ENCODE results near the gene SLC30A2. TPM values are rescaled to one million over a fixed set of nuclear protein-coding genes. Genes with fewer than 3 reads are reported as not detected.
A peak's percentile ranks its signal among the peaks of the same experiment; 100 is the strongest.

SLC30A2 gene
- total RNA-seq, 2 experiments from 2014 or later: not detected

GRCh38 chr1:26041978-26042377 is 3.9 kb downstream of the SLC30A2 start:
- Mint-ChIP-seq H3K4me1 (peaks cover 2% of the 10 kb centered on the region), H3K4me3 (no peak overlapping the region), H3K27ac (no peak overlapping the region), H3K9me3 (no peaks in the 10 kb centered on the region), H3K36me3 (no peaks in the 10 kb centered on the region), H3K27me3 (peaks cover 35% of the 10 kb centered on the region)
- no peak for ATAC-seq (ENCODE audit: low read depth)
- POLR2A ChIA-PET: interaction anchor here (0.5 kb wide), 1 partner anchor 155 kb away, joined by 4 read pairs; no protein-coding TSS in a partner anchor
- no peak for DNase-seq

GRCh38 chr1:26041401-26041800 is 4.5 kb downstream of the SLC30A2 start:
- peaks cover 29% of the 10 kb centered on the region for H3K27me3 Mint-ChIP-seq
- POLR2A ChIA-PET: no interaction called here
- H3K27ac Mint-ChIP-seq: no peak overlapping the region
- ATAC-seq (ENCODE audit: low read depth) (no peak), DNase-seq (no peak)
- H3K36me3 Mint-ChIP-seq: no peaks in the 10 kb centered on the region
- H3K4me3 Mint-ChIP-seq: no peak overlapping the region
- peaks cover 2% of the 10 kb centered on the region for H3K4me1 Mint-ChIP-seq
- no peaks in the 10 kb centered on the region for H3K9me3 Mint-ChIP-seq

GRCh38 chr1:26038904-26039303 is 7.0 kb downstream of the SLC30A2 start:
- DNase-seq (no peak), ATAC-seq (ENCODE audit: low read depth) (no peak)
- Mint-ChIP-seq H3K27ac (no peak overlapping the region), H3K9me3 (no peaks in the 10 kb centered on the region), H3K4me3 (no peak overlapping the region), H3K27me3 (peaks cover 15% of the 10 kb centered on the region), H3K4me1 (peaks cover 10% of the 10 kb centered on the region), H3K36me3 (no peaks in the 10 kb centered on the region)
- POLR2A ChIA-PET: no interaction called here

- ATAC-seq (ENCODE audit: low read depth) (no peak), DNase-seq (no peak)
- POLR2A ChIA-PET: no interaction called here
- H3K4me3 Mint-ChIP-seq: no peak overlapping the region
- no peaks in the 10 kb centered on the region for H3K36me3 Mint-ChIP-seq
- H3K27ac Mint-ChIP-seq: no peak overlapping the region
- peaks cover 10% of the 10 kb centered on the region for H3K4me1 Mint-ChIP-seq
- peaks cover 13% of the 10 kb centered on the region for H3K27me3 Mint-ChIP-seq
- H3K9me3 Mint-ChIP-seq: no peaks in the 10 kb centered on the region
Measured at GRCh38 chr1:26038477-26038876, 7.4 kb downstream of the SLC30A2 start.

GRCh38 chr1:26037904-26038303 is 8.0 kb downstream of the SLC30A2 start:
- no peaks in the 10 kb centered on the region for H3K36me3 Mint-ChIP-seq
- H3K27ac Mint-ChIP-seq: no peak overlapping the region
- H3K27me3 Mint-ChIP-seq: peaks cover 8% of the 10 kb centered on the region
- POLR2A ChIA-PET: no interaction called here
- no peak overlapping the region for H3K4me3 Mint-ChIP-seq
- DNase-seq (no peak), ATAC-seq (ENCODE audit: low read depth) (no peak)
- no peaks in the 10 kb centered on the region for H3K9me3 Mint-ChIP-seq
- peaks cover 10% of the 10 kb centered on the region for H3K4me1 Mint-ChIP-seq

GRCh38 chr1:26036756-26037281 is 9.1 kb downstream of the SLC30A2 start:
- ATAC-seq (ENCODE audit: low read depth) (no peak), DNase-seq (no peak)
- H3K9me3 Mint-ChIP-seq: no peaks in the 10 kb centered on the region
- peaks cover 11% of the 10 kb centered on the region for H3K27me3 Mint-ChIP-seq
- H3K4me1 Mint-ChIP-seq: peaks cover 10% of the 10 kb centered on the region
- no peaks in the 10 kb centered on the region for H3K36me3 Mint-ChIP-seq
- no peak overlapping the region for H3K27ac Mint-ChIP-seq
- no peak overlapping the region for H3K4me3 Mint-ChIP-seq
- POLR2A ChIA-PET: interaction anchor here (0.6 kb wide), 1 partner anchor 23 kb away, joined by 3 read pairs; no protein-coding TSS in a partner anchor

- Mint-ChIP-seq H3K9me3 (no peaks in the 10 kb centered on the region), H3K27ac (no peak overlapping the region), H3K4me3 (peak overlapping the region; percentile 87), H3K4me1 (peaks cover 10% of the 10 kb centered on the region), H3K27me3 (peaks cover 11% of the 10 kb centered on the region), H3K36me3 (no peaks in the 10 kb centered on the region)
- ATAC-seq (ENCODE audit: low read depth) (peak; percentile 60), DNase-seq (peak; percentile 90)
- POLR2A ChIA-PET: no interaction called here
Measured at GRCh38 chr1:26035959-26036755, 9.8 kb downstream of the SLC30A2 start.

- Mint-ChIP-seq H3K4me1 (peaks cover 10% of the 10 kb centered on the region), H3K4me3 (peak overlapping the region; percentile 87), H3K27ac (peak overlapping the region; percentile 48), H3K9me3 (no peaks in the 10 kb centered on the region), H3K27me3 (peaks cover 15% of the 10 kb centered on the region), H3K36me3 (no peaks in the 10 kb centered on the region)
- POLR2A ChIA-PET: interaction anchor here (1.3 kb wide), 1 partner anchor 38 kb away, joined by 3 read pairs; no protein-coding TSS in a partner anchor
- DNase-seq (peak; percentile 90), ATAC-seq (ENCODE audit: low read depth) (peak; percentile 94)
Measured at GRCh38 chr1:26035203-26035958, 10.5 kb downstream of the SLC30A2 start.

GRCh38 chr1:26034504-26035202 is 11.3 kb downstream of the SLC30A2 start:
- Mint-ChIP-seq H3K27me3 (peaks cover 14% of the 10 kb centered on the region), H3K4me3 (peak overlapping the region; percentile 87), H3K36me3 (no peaks in the 10 kb centered on the region), H3K4me1 (peaks cover 10% of the 10 kb centered on the region), H3K9me3 (no peaks in the 10 kb centered on the region), H3K27ac (peak overlapping the region; percentile 48)
- no peak for ATAC-seq (ENCODE audit: low read depth)
- DNase-seq: no peak
- POLR2A ChIA-PET: interaction anchor here (1.3 kb wide), 1 partner anchor 38 kb away, joined by 3 read pairs; no protein-coding TSS in a partner anchor

- no peak overlapping the region for H3K4me3 Mint-ChIP-seq
- H3K27ac Mint-ChIP-seq: no peak overlapping the region
- POLR2A ChIA-PET: interaction anchor here (0.7 kb wide), 1 partner anchor 144 kb away, joined by 3 read pairs; no protein-coding TSS in a partner anchor
Measured at GRCh38 chr1:26032656-26033357, 13.1 kb downstream of the SLC30A2 start.

GRCh38 chr1:26031611-26032220 is 14.2 kb downstream of the SLC30A2 start:
- H3K36me3 Mint-ChIP-seq: no peaks in the 10 kb centered on the region
- DNase-seq (no peak), ATAC-seq (ENCODE audit: low read depth) (no peak)
- H3K27me3 Mint-ChIP-seq: peaks cover 12% of the 10 kb centered on the region
- no peaks in the 10 kb centered on the region for H3K9me3 Mint-ChIP-seq
- no peak overlapping the region for H3K27ac Mint-ChIP-seq
- no peak overlapping the region for H3K4me3 Mint-ChIP-seq
- peaks cover 10% of the 10 kb centered on the region for H3K4me1 Mint-ChIP-seq
- POLR2A ChIA-PET: no interaction called here

More at GRCh38 chr1:26032656-26033357, 13.1 kb downstream of the SLC30A2 start:
- DNase-seq: no peak
- Mint-ChIP-seq H3K9me3 (no peaks in the 10 kb centered on the region), H3K27me3 (peaks cover 12% of the 10 kb centered on the region), H3K36me3 (no peaks in the 10 kb centered on the region), H3K4me1 (peaks cover 10% of the 10 kb centered on the region)
- no peak for ATAC-seq (ENCODE audit: low read depth)

- Mint-ChIP-seq H3K9me3 (no peaks in the 10 kb centered on the region), H3K36me3 (no peaks in the 10 kb centered on the region), H3K27ac (no peak overlapping the region), H3K4me1 (peaks cover 10% of the 10 kb centered on the region), H3K27me3 (peaks cover 12% of the 10 kb centered on the region), H3K4me3 (no peak overlapping the region)
- POLR2A ChIA-PET: no interaction called here
- DNase-seq (no peak), ATAC-seq (ENCODE audit: low read depth) (no peak)
Measured at GRCh38 chr1:26031196-26031595, 14.7 kb downstream of the SLC30A2 start.
